HCT116 (cell line): ENCODE measurements around the gene GALNT15. TPM values are rescaled to one million over a fixed set of nuclear protein-coding genes. Genes with fewer than 3 reads are reported as not detected.

Experiments
- ATAC-seq: fragments of 200-7000 bp; cut with Tn5 transposase; 2 replicates; pipeline ENCODE4 v1.9.1; 2020; ENCODE audit warnings: mild to moderate bottlenecking, moderate library complexity
- BruUV-seq: library from RNA; stranded (reverse); fragments of 400-500 nt; replicated peaks from 2 replicates; lab custom pipeline; 2021; lab: Mats Ljungman, UMichigan
- CTCF ChIA-PET: fragments of 300-600 bp; sonication (Branson Sonifier 250); formaldehyde crosslinking; loops from one replicate; lab custom pipeline; 2021; ENCODE audit warnings: antibody characterized with exemption; lab: Charles Lee
- POLR2A ChIA-PET: fragments of 300-600, 350-600 bp; sonication (Branson Sonifier 250); formaldehyde crosslinking; loops from one replicate; lab custom pipeline; 2021; ENCODE audit warnings: antibody characterized with exemption; lab: Charles Lee
- RAD21 ChIA-PET, 2 experiments: fragments of 300-600 bp; sonication (Branson Sonifier 250); formaldehyde crosslinking; loops; one replicate each; lab custom pipeline; 2023; ENCODE audit warnings: low total read pairs in 2 of 2; ENCODE audit not compliant: uncharacterized antibody in 2 of 2, unreplicated experiment in 2 of 2, low non-redundant PET in 1 of 2; lab: Charles Lee
- DNase-seq: peaks from one replicate; pipeline ENCODE4 v3.0.0-alpha.2; 2010; ENCODE audit warnings: low read depth, low spot score
- H2AFZ ChIP-seq: fragments of 200-600 bp; shearing (Covaris generic), sonication (generic); 2 replicates; pipeline ENCODE4 v1.6.1; 2017; ENCODE audit warnings: low read depth, mixed run types, mixed read lengths, antibody characterized with exemption, low read length; ENCODE audit not compliant: poor library complexity, severe bottlenecking
- H3K27ac ChIP-seq: 2 replicates; pipeline ENCODE4 v1.5.1; 2012; ENCODE audit warnings: low read depth, low read length
- H3K27me3 ChIP-seq: fragments of 200-600 bp; sonication (generic); 2 replicates; pipeline ENCODE4 v1.6.1; 2016; ENCODE audit warnings: mixed run types, low read length, mixed read lengths; ENCODE audit not compliant: insufficient read depth
- H3K36me3 ChIP-seq, 2 experiments: fragments of 200-500 bp in 1 of 2; fragments of 200-600 bp in 1 of 2; sonication (Bioruptor generic) in 1 of 2; sonication (generic) in 1 of 2; 2 replicates each; pipeline versions ENCODE4 v1.5.1 to v1.6.1; 2014 to 2016; ENCODE audit warnings: low read length in 2 of 2, inconsistent platforms in 1 of 2, mixed read lengths in 1 of 2, mixed run types in 1 of 2; ENCODE audit not compliant: insufficient read depth in 2 of 2, control insufficient read depth in 1 of 2
- H3K4me1 ChIP-seq, 2 experiments: fragments of 200-600 bp in 1 of 2; sonication (generic) in 1 of 2; 2 replicates each; pipeline versions ENCODE4 v1.5.1 to v1.6.1; 2012 to 2017; ENCODE audit warnings: low read length in 2 of 2, inconsistent platforms in 1 of 2, mild to moderate bottlenecking in 1 of 2, mixed read lengths in 1 of 2, mixed run types in 1 of 2, moderate library complexity in 1 of 2; ENCODE audit not compliant: insufficient read depth in 2 of 2, control insufficient read depth in 1 of 2
- H3K4me2 ChIP-seq: fragments of 200-600 bp; sonication (generic); 2 replicates; pipeline ENCODE4 v1.6.1; 2017; ENCODE audit warnings: mixed run types, low read length, mixed read lengths
- H3K4me3 ChIP-seq, 2 experiments: fragments of 200-600 bp in 1 of 2; sonication (generic) in 1 of 2; replicated peaks in 1 of 2; 2 replicates each; pipeline ENCODE4 v1.5.1; 2011 to 2016; ENCODE audit warnings: low read length in 2 of 2, control low read depth in 1 of 2, low read depth in 1 of 2, mild to moderate bottlenecking in 1 of 2, mixed read lengths in 1 of 2, mixed run types in 1 of 2
- H3K79me2 ChIP-seq: fragments of 200-600 bp; sonication (generic); 2 replicates; pipeline ENCODE4 v1.6.1; 2017; ENCODE audit warnings: mild to moderate bottlenecking, mixed run types, low read length, moderate library complexity, mixed read lengths; ENCODE audit not compliant: insufficient read depth
- H3K9ac ChIP-seq: fragments of 200-600 bp; sonication (generic); 2 replicates; pipeline ENCODE4 v1.6.1; 2016; ENCODE audit warnings: low read length, mixed read lengths
- H3K9me2 ChIP-seq: fragments of 200-600 bp; sonication (generic), shearing (Covaris generic); 2 replicates; pipeline ENCODE4 v1.6.1; 2017; ENCODE audit warnings: mixed run types, mild to moderate bottlenecking, moderate library complexity; ENCODE audit not compliant: insufficient read depth
- H3K9me3 ChIP-seq, 2 experiments: fragments of 200-500 bp in 1 of 2; fragments of 200-600 bp in 1 of 2; sonication (Bioruptor generic) in 1 of 2; sonication (generic) in 1 of 2; 2 replicates each; pipeline ENCODE4 v1.6.1; 2014 to 2017; ENCODE audit warnings: low read length in 2 of 2, mixed read lengths in 2 of 2, inconsistent platforms in 1 of 2, low read depth in 1 of 2, mild to moderate bottlenecking in 1 of 2, mixed run types in 1 of 2, moderate library complexity in 1 of 2; ENCODE audit not compliant: control insufficient read depth in 1 of 2, insufficient read depth in 1 of 2
- H4K20me1 ChIP-seq: fragments of 200-600 bp; sonication (generic), shearing (Covaris generic); 2 replicates; pipeline ENCODE4 v1.6.1; 2017; ENCODE audit warnings: mixed run types, mild to moderate bottlenecking, moderate library complexity; ENCODE audit not compliant: insufficient read depth
- ATF3 ChIP-seq: IDR thresholded peaks from 2 replicates; pipeline ENCODE4 v1.6.1; 2012
- CBX3 ChIP-seq: IDR thresholded peaks from 2 replicates; pipeline ENCODE4 v1.6.1; 2012; ENCODE audit warnings: low read depth
- CEBPB ChIP-seq: IDR thresholded peaks from 2 replicates; pipeline ENCODE4 v1.6.1; 2012; ENCODE audit warnings: low read depth
- CTCF ChIP-seq, 3 experiments: fragments of 200-600 bp in 1 of 3; sonication (generic) in 1 of 3; IDR thresholded peaks in 2 of 3; conservative IDR thresholded peaks in 1 of 3; 2 replicates each; pipeline ENCODE4 v1.5.1; 2012 to 2017; ENCODE audit warnings: low read depth in 2 of 3, low read length in 2 of 3, antibody characterized with exemption in 1 of 3, borderline replicate concordance in 1 of 3, control low read depth in 1 of 3, mild to moderate bottlenecking in 1 of 3, mixed read lengths in 1 of 3, mixed run types in 1 of 3, moderate library complexity in 1 of 3; ENCODE audit not compliant: insufficient read depth in 1 of 3
- EGR1 ChIP-seq: IDR thresholded peaks from 2 replicates; pipeline ENCODE4 v1.6.1; 2012; ENCODE audit warnings: low read depth
- EZH2 ChIP-seq: fragments of 200-600 bp; sonication (generic); IDR thresholded peaks from 2 replicates; pipeline ENCODE4 v1.6.1; 2017; ENCODE audit warnings: antibody characterized with exemption, mixed run types
- EZH2phosphoT487 ChIP-seq: fragments of 200-600 bp; IDR thresholded peaks from 2 replicates; pipeline ENCODE4 v1.6.1; 2018; ENCODE audit warnings: antibody characterized with exemption, borderline replicate concordance
- FOSL1 ChIP-seq: IDR thresholded peaks from 2 replicates; pipeline ENCODE4 v1.6.1; 2012; ENCODE audit warnings: low read depth
- MAX ChIP-seq: IDR thresholded peaks from 2 replicates; pipeline ENCODE4 v1.6.1; 2012
- POLR2A ChIP-seq: IDR thresholded peaks from 2 replicates; pipeline ENCODE4 v1.7.0; 2011; ENCODE audit warnings: borderline replicate concordance; ENCODE audit not compliant: insufficient read depth, insufficient read length; ENCODE audit errors: extremely low read depth
- REST ChIP-seq: IDR thresholded peaks from 2 replicates; pipeline ENCODE4 v1.6.1; 2012; ENCODE audit warnings: low read depth
- SRF ChIP-seq: IDR thresholded peaks from 2 replicates; pipeline ENCODE4 v1.6.1; 2012; ENCODE audit warnings: low read depth
- TCF7L2 ChIP-seq: IDR thresholded peaks from 2 replicates; pipeline ENCODE4 v1.7.0; 2011; ENCODE audit warnings: borderline replicate concordance, inconsistent platforms; ENCODE audit not compliant: insufficient read depth, insufficient read length; ENCODE audit errors: extremely low read depth
- ZNF274 ChIP-seq: fragments of 200-500 bp; sonication (Bioruptor generic); IDR thresholded peaks from 2 replicates; pipeline ENCODE4 v1.6.1; 2014; ENCODE audit warnings: mild to moderate bottlenecking, low read depth, low read length, inconsistent platforms
- intact Hi-C: fragments of 100-400 bp; cut with micrococcal nuclease; formaldehyde crosslinking; loops from 2 replicates; pipeline ENCODE4 v1.10.0; 2022
- total RNA-seq: library from RNA; stranded (reverse); gene quantifications from one replicate; pipeline ENCODE4 v1.2.1, GENCODE V29; 2021; ENCODE audit not compliant: unreplicated experiment

The GALNT15 gene
- total RNA-seq, 1 experiment from 2014 or later = 0.05 TPM

- TF ChIP-seq CBX3 (no peak), CTCF (IDR thresholded peaks at IDR 0.05 in 2 of 3, conservative IDR thresholded peaks at IDR 0.05 in 1 of 3; ENCODE audit: borderline replicate concordance in 1 of 3, insufficient read depth in 1 of 3, low read depth in 2 of 3, low read length in 2 of 3) (no peak), TCF7L2 (no peak), EZH2phosphoT487 (no peak), ZNF274 (no peak)
Observed at GRCh38 chr3:16203671-16204629, 29.5 kb downstream of the GALNT15 start (continued).

- H3K9ac ChIP-seq = no peak overlapping the region
- no peak overlapping the region for H3K4me3 ChIP-seq
- no peaks in the 10 kb centered on the region for H4K20me1 ChIP-seq
- H3K9me3 ChIP-seq = no peaks in the 10 kb centered on the region
- peaks cover 3% of the 10 kb centered on the region; the same call in 1 of the 2 replicates for H3K27me3 ChIP-seq
- ChIA-PET RAD21 (no interaction called here), POLR2A (no interaction called here), CTCF (no interaction called here)
- no peaks in the 10 kb centered on the region for H3K9me2 ChIP-seq
- intact Hi-C loops = no loop called here
- no peak overlapping the region for H3K27ac ChIP-seq
- H3K36me3 ChIP-seq = no peaks in the 10 kb centered on the region
- no peaks in the 10 kb centered on the region for H3K79me2 ChIP-seq
- ATAC-seq (no peak), DNase-seq (no peak)
- H2AFZ ChIP-seq = no peak overlapping the region
- TF ChIP-seq FOSL1 = no peak
- no peak for TF ChIP-seq EZH2phosphoT487
- TF ChIP-seq REST = no peak
- no peak for TF ChIP-seq EGR1
- TF ChIP-seq CEBPB = no peak
- no peak for TF ChIP-seq EZH2
- TF ChIP-seq ZNF274 = no peak
- no peak for TF ChIP-seq ATF3
- TF ChIP-seq CTCF (IDR thresholded peaks at IDR 0.05 in 2 of 3, conservative IDR thresholded peaks at IDR 0.05 in 1 of 3; ENCODE audit: borderline replicate concordance in 1 of 3, insufficient read depth in 1 of 3, low read depth in 2 of 3, low read length in 2 of 3) = no peak
- no peak for TF ChIP-seq SRF
- TF ChIP-seq MAX = no peak
- no peak for TF ChIP-seq POLR2A
- no TSS peak for BruUV-seq
- H3K4me2 ChIP-seq = no peak overlapping the region
- peaks cover 0 to 6% of the 10 kb centered on the region in 2 experiments; a peak in 2 of 4 replicates for H3K4me1 ChIP-seq
Observed at GRCh38 chr3:16204751-16205150, 30.3 kb downstream of the GALNT15 start.
